Fibroblast of lung (primary cell): Measurements from ENCODE around the gene DNAJC1. TPM values are rescaled to one million over a fixed set of nuclear protein-coding genes. Genes with fewer than 3 reads are reported as not detected.

Experiments
- DNase-seq, 2 donors: peaks; one replicate each; pipeline versions ENCODE4 v3.0.0 to v3.0.0-alpha.2; 2010; ENCODE audit warnings: low read depth in 2 of 2
- H2AFZ ChIP-seq: 2 replicates; pipeline ENCODE4 v1.5.1; 2012; ENCODE audit warnings: low read length, control low read depth, inconsistent platforms
- H3K27ac ChIP-seq: 2 replicates; pipeline ENCODE4 v1.5.1; 2011; ENCODE audit warnings: low read length, control low read depth; ENCODE audit not compliant: insufficient read depth
- H3K27me3 ChIP-seq: 2 replicates; pipeline ENCODE4 v1.5.1; 2011; ENCODE audit warnings: mild to moderate bottlenecking, low read length; ENCODE audit not compliant: control insufficient read depth, insufficient read depth
- H3K36me3 ChIP-seq: 2 replicates; pipeline ENCODE4 v1.5.1; 2011; ENCODE audit warnings: low read length; ENCODE audit not compliant: control insufficient read depth, insufficient read depth
- H3K4me1 ChIP-seq: 2 replicates; pipeline ENCODE4 v1.5.1; 2011; ENCODE audit warnings: low read length; ENCODE audit not compliant: control insufficient read depth, insufficient read depth; ENCODE audit errors: extremely low read depth
- H3K4me2 ChIP-seq: 2 replicates; pipeline ENCODE4 v1.5.1; 2011; ENCODE audit warnings: low read length, control low read depth; ENCODE audit not compliant: insufficient read depth; ENCODE audit errors: extremely low read depth
- H3K4me3 ChIP-seq, 4 experiments: fragments of 200-600 bp in 1 of 4; sonication (generic) in 1 of 4; replicated peaks in 1 of 4; 2 replicates each; pipeline ENCODE4 v1.5.1; 2011 to 2016; ENCODE audit warnings: low read length in 4 of 4, low read depth in 3 of 4, mild to moderate bottlenecking in 3 of 4, control low read depth in 2 of 4, inconsistent platforms in 1 of 4, mixed read lengths in 1 of 4; ENCODE audit not compliant: insufficient read depth in 1 of 4; ENCODE audit errors: control extremely low read depth in 1 of 4
- H3K79me2 ChIP-seq: 2 replicates; pipeline ENCODE4 v1.5.1; 2012; ENCODE audit warnings: mild to moderate bottlenecking, low read length, inconsistent platforms; ENCODE audit not compliant: control insufficient read depth, insufficient read depth
- H3K9ac ChIP-seq: 2 replicates; pipeline ENCODE4 v1.5.1; 2011; ENCODE audit warnings: mild to moderate bottlenecking, low read length, control low read depth; ENCODE audit not compliant: insufficient read depth
- H3K9me3 ChIP-seq: 2 replicates; pipeline ENCODE4 v1.5.1; 2012; ENCODE audit warnings: low read depth, low read length; ENCODE audit not compliant: control insufficient read depth, insufficient read depth
- H4K20me1 ChIP-seq: 2 replicates; pipeline ENCODE4 v1.5.1; 2011; ENCODE audit warnings: low read length; ENCODE audit not compliant: control insufficient read depth, insufficient read depth; ENCODE audit errors: extremely low read depth
- CTCF ChIP-seq, 2 donors: IDR thresholded peaks in 1 of 2; conservative IDR thresholded peaks in 1 of 2; 1 replicate in 1 of 2; 2 replicates in 1 of 2; pipeline ENCODE4 v1.5.1; 2011 to 2012; ENCODE audit warnings: low read length in 2 of 2, control low read depth in 1 of 2, inconsistent platforms in 1 of 2, low read depth in 1 of 2, mild to moderate bottlenecking in 1 of 2
- EZH2 ChIP-seq: IDR thresholded peaks from 2 replicates; pipeline ENCODE4 v1.5.1; 2012; ENCODE audit warnings: low read length, control low read depth, mild to moderate bottlenecking; ENCODE audit errors: missing control alignments
- polyA plus RNA-seq, 2 donors: library from polyadenylated mRNA; depleted of rRNA in 1 of 2; stranded (reverse) in 1 of 2; unstranded in 1 of 2; fragments of >200 nt; gene quantifications; 2 replicates each; pipeline ENCODE4 v1.2.1, GENCODE V29; 2011 to 2012; ENCODE audit warnings: missing spikeins in 1 of 2
- total RNA-seq: library from RNA; depleted of rRNA; stranded (reverse); fragments of >200 nt; gene quantifications from 2 replicates; pipeline ENCODE4 v1.2.1, GENCODE V29; 2014

The DNAJC1 gene
- total and polyA plus RNA-seq, 2 donors (not counting 1 experiment from before 2014, with no cell fraction given) = 27.7 to 46.2 TPM

GRCh38 chr10:21891439-21891838, 112.1 kb downstream of the DNAJC1 start:
- H3K79me2 ChIP-seq = no peaks in the 10 kb centered on the region
- DNase-seq = no peak
- H3K9ac ChIP-seq = no peak overlapping the region
- H3K9me3 ChIP-seq = no peaks in the 10 kb centered on the region
- no peaks in the 10 kb centered on the region for H3K4me1 ChIP-seq
- H3K36me3 ChIP-seq = no peaks in the 10 kb centered on the region
- no peak overlapping the region for H3K4me3 ChIP-seq
- H3K27me3 ChIP-seq = no peaks in the 10 kb centered on the region
- TF ChIP-seq EZH2 (no peak), CTCF (conservative IDR thresholded peaks at IDR 0.05 in 1 of 2, IDR thresholded peaks at IDR 0.05 in 1 of 2; ENCODE audit: low read depth in 1 of 2, low read length in 2 of 2) (no peak)
- no peak overlapping the region for H3K4me2 ChIP-seq
- H2AFZ ChIP-seq = no peak overlapping the region
- no peak overlapping the region for H3K27ac ChIP-seq
- H4K20me1 ChIP-seq = no peaks in the 10 kb centered on the region

DNA sequence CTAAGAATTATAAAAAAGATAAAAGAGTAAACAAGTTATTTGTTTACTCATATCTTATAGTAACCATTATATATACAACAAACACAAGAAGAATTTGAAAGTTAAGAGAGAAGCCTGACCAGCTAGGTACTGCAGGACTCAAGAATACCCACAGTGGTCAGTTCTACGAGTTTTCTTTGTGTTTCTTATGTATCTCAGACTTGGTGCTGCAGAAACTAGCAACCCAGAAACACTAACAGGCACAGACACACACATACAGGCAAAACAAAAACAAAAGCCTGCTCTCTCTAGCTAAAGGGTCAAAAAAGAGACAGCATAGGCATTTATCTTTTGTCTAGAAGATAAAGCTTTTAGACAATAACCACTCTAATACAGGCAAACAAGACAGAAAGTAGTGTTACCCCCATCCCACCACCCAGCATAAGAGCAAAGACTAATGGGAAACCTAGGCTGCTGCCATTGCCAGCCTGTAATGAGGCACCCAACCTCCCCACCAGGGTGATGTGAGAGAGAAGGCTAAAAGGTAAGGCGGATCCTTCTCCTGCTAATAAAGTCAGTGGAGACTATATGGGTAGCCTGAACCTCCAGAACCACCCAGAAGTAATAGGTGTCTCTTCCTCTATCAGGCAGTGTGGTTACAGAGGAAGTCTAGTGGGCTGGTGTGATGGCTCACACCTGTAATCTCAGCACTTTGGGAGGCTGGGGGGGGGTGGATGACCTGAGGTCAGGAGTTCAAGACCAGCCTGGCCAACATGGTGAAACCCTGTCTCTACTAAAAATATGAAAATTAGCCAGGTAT, 113.9 kb downstream of the DNAJC1 start:
- Histone ChIP-seq H3K79me2 (no peaks in the 10 kb centered on the region), H3K4me1 (no peaks in the 10 kb centered on the region), H3K9ac (no peak overlapping the region), H4K20me1 (no peaks in the 10 kb centered on the region), H3K4me2 (no peak overlapping the region), H2AFZ (no peak overlapping the region), H3K4me3 (no peak overlapping the region), H3K27ac (no peak overlapping the region), H3K9me3 (no peaks in the 10 kb centered on the region), H3K27me3 (no peaks in the 10 kb centered on the region), H3K36me3 (no peaks in the 10 kb centered on the region)
- TF ChIP-seq EZH2 = no peak
- TF ChIP-seq CTCF (conservative IDR thresholded peaks at IDR 0.05 in 1 of 2, IDR thresholded peaks at IDR 0.05 in 1 of 2; ENCODE audit: low read depth in 1 of 2, low read length in 2 of 2) = no peak
- DNase-seq = no peak

DNA sequence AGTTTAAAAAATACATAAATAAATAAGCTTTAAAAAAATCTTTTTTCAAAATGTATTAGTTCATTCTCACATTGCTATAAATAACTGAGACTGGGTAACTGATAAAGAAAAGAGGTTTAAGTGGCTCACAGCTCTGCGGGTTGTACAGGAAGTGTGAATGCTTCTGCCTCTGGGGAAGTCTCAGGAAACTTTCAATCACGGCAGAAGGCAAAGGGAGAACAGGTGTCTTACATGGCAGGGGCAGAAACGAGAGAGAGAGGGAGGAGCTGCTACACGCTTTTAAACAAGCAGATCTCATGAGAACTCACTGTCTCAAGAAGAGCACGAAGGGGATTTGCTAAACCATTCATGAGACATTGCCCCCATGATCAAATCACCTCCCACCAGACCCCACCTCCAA, 114.6 kb downstream of the DNAJC1 start:
- no peak for TF ChIP-seq CTCF (conservative IDR thresholded peaks at IDR 0.05 in 1 of 2, IDR thresholded peaks at IDR 0.05 in 1 of 2; ENCODE audit: low read depth in 1 of 2, low read length in 2 of 2)
- no peak for TF ChIP-seq EZH2
- Histone ChIP-seq H2AFZ (no peak overlapping the region), H3K79me2 (no peaks in the 10 kb centered on the region), H3K27ac (no peak overlapping the region), H3K4me1 (no peaks in the 10 kb centered on the region), H3K27me3 (no peaks in the 10 kb centered on the region), H3K4me2 (no peak overlapping the region), H4K20me1 (no peaks in the 10 kb centered on the region), H3K9me3 (no peaks in the 10 kb centered on the region), H3K4me3 (no peak overlapping the region), H3K9ac (no peak overlapping the region), H3K36me3 (no peaks in the 10 kb centered on the region)
- DNase-seq = no peak
